Adipocyte (in vitro differentiated cells): Measurements from ENCODE around the gene BIVM.
"Not testable (repeated sequence)": the region's sequence is repeated elsewhere in the genome, so short reads cannot be mapped to it uniquely, and the experiment has no call there.

ENCODE experiments used
- DNase-seq: peaks from one replicate; pipeline ENCODE4 v3.0.0-alpha.2; 2015; ENCODE audit warnings: low read depth
- H3K27me3 ChIP-seq: replicated peaks from 2 replicates; pipeline ENCODE4 v1.7.0; 2013; ENCODE audit warnings: mild to moderate bottlenecking, low read length, moderate library complexity; ENCODE audit not compliant: control insufficient read depth, insufficient read depth
- H3K36me3 ChIP-seq: 2 replicates; pipeline ENCODE4 v1.7.0; 2013; ENCODE audit warnings: low read length, mild to moderate bottlenecking, moderate library complexity; ENCODE audit not compliant: control insufficient read depth, insufficient read depth, severe bottlenecking
- H3K4me1 ChIP-seq: 2 replicates; pipeline ENCODE4 v1.7.0; 2013; ENCODE audit warnings: mild to moderate bottlenecking, low read length, moderate library complexity; ENCODE audit not compliant: control insufficient read depth, insufficient read depth
- H3K4me3 ChIP-seq: 2 replicates; pipeline ENCODE4 v1.7.0; 2013; ENCODE audit warnings: mild to moderate bottlenecking, low read length, moderate library complexity
- H3K9ac ChIP-seq: 2 replicates; pipeline ENCODE4 v1.7.0; 2013; ENCODE audit warnings: mild to moderate bottlenecking, low read length, moderate library complexity
- H3K9me3 ChIP-seq: 2 replicates; pipeline ENCODE4 v1.7.0; 2013; ENCODE audit warnings: mild to moderate bottlenecking, low read length, moderate library complexity; ENCODE audit not compliant: control insufficient read depth

Gene BIVM

DNA sequence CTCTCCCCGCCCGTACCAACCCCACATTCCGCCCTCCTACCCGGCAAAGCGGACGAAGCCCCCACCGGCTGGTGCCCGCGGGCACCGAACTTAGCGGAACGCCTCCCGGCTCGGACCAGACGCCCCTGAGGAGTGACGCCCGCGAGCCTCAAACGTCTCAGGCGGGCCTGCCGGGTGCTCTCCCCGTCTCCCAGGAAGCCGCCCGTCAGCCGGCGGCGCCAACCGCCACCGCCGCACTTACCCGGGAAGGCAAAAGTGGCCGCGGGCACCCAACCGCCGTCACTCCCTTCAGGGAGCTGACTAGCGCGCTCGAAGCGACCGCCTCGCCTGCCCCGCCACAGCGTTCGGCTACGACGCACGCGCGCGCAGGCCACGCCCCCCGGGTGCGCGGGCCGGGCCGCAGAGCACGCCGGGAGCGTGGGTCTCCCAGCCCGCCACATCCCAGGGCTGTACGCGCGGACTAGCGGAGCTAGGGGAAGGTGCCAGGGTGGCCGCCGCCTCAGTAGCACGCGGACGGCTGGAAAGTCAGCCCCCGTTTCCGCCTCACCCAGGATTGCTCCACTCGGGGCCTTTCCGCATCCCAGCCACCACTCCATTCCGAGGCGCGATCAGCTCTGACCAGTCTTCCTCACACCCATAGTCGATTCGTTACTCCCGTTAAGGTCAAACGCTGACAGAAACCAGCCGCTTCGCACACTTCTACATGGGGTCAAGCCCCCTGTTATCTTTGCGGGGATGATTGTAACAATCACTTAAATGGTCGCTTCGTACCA lies 25.3 kb upstream of the BIVM start, which contains the start of gene TEX30:
TSS of gene TEX30 (minus strand) at position 346 of the 773 bp plus-strand sequence. CDS start 3,760 bp downstream, outside the sequence.
- peak within 1 kb of the TSS; percentile 94 for H3K9ac ChIP-seq

DNA sequence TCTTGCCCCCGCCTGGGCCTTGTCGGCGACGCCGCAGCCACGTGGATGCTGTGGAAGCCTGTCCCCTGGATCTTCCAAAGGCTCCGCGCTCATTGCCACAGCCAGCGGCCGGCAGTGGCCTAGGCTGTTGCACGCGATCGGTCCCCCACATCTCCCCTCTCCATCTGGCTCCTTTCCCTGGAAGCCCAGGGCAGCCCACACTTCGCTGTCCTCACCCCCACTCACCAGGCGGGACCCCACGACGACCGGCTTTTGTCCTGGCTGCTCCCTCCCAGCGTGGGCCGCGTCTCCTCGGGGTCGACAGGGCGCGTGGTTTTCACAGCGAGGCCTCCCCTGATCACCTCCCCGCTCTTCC lies 24.7 kb upstream of the BIVM start:
- Histone ChIP-seq H3K27me3 (no peaks in the 10 kb centered on the region), H3K9me3 (no peaks in the 10 kb centered on the region), H3K36me3 (no peaks in the 10 kb centered on the region), H3K9ac (peak overlapping the region; percentile 94), H3K4me3 (peak overlapping the region; percentile 86), H3K4me1 (peaks cover 4% of the 10 kb centered on the region)
- DNase-seq: no peak

More for the DNA sequence above, 25.3 kb upstream of the BIVM start, which contains the start of gene TEX30:
- peak; percentile 94 for DNase-seq
- no peaks in the 10 kb centered on the region for H3K9me3 ChIP-seq
- no peaks in the 10 kb centered on the region for H3K36me3 ChIP-seq
- peak within 1 kb of the TSS; percentile 86 for H3K4me3 ChIP-seq
- peaks cover 4% of the 10 kb centered on the region for H3K4me1 ChIP-seq
- no peaks in the 10 kb centered on the region for H3K27me3 ChIP-seq

DNA sequence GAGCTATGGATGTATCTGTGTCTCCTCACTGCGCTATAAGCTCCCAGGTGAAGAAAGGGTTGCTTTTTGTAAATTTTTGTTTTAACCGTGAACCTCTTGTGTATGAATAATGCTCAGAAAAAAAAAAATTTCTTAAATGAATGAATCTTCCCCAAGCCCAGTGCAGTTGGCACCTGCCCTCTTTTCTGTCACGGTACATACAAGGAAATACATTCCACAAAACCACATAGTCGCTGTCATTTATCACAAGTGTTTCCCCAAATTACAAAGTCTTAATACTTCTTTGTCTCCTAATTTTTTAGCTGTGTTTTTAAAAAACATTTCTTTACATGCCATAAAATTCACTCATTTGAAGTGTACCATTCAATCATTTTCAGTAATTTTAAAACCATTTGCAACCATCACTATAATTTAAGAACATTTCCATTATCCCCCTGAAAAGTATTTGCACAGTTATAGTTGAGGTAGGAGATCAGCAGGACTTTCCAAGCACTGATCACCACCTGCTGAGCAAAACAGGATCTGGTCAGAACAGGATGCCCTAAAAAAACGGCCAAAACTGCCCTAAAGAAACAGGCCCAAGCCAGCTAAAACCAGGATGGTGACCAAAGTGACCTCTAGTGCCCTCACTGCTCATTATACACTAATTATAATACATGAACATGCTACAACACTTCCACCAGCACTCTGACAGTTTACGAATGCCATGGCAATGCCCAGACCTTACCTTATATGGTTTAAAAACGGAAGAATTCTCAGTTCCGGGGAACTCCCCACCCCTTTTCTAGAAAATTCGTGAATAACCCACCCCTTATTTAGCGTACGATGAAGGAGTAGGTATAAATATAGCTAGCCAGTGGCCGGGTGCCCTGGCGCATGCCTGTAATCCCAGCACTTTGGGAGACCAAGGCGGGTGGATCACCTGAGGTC lies 24.1 kb upstream of the BIVM start:
- H3K4me3 ChIP-seq: no peak overlapping the region
- no peak for DNase-seq
- no peaks in the 10 kb centered on the region for H3K36me3 ChIP-seq
- no peaks in the 10 kb centered on the region for H3K27me3 ChIP-seq
- no peaks in the 10 kb centered on the region for H3K9me3 ChIP-seq
- no peak overlapping the region for H3K9ac ChIP-seq
- H3K4me1 ChIP-seq: peaks cover 4% of the 10 kb centered on the region

DNA sequence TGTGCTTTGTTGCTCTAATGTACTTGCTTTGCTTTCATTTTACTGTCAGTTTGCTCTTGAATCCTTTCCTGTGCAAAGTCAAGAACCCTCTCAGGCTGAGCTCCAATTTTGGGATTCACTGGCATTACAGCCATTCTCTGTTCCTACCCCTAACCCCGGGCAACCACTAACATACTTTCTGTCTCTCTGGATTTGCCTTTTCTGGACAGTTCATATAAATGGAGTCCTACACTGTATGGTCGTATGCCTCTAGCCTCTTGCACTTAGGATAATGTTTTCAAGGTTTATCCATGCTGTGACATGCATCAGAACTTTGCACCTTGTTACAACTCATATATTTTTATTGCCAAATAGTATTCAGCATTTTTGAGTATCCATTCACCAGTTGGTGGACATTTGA lies 22.6 kb upstream of the BIVM start:
- H3K4me1 ChIP-seq: peaks cover 4% of the 10 kb centered on the region
- H3K4me3 ChIP-seq: no peak overlapping the region
- H3K27me3 ChIP-seq: no peaks in the 10 kb centered on the region
- no peaks in the 10 kb centered on the region for H3K36me3 ChIP-seq
- H3K9me3 ChIP-seq: no peaks in the 10 kb centered on the region
- H3K9ac ChIP-seq: no peak overlapping the region
- no peak for DNase-seq

DNA sequence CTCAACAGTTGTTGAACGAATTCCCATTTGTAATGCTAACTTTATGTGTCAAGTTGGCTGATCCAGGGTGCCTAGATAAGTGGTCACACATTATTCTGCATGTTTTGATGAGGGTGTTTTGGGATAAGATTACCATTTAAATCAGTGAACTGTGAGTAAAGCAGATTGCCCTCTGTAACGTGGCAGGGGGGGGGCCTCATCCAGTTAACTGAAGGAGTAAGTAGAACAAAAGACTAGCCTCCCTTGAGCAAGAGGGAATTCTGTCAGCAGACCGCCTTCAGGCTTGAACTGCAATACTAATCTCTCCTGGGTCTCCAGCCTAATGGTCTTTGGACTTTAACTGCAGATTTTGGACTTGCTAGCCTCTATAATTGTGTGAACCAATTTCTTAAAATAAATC lies 21.2 kb upstream of the BIVM start:
- Histone ChIP-seq H3K4me3 (no peak overlapping the region), H3K4me1 (peaks cover 4% of the 10 kb centered on the region), H3K9ac (no peak overlapping the region), H3K27me3 (no peaks in the 10 kb centered on the region), H3K36me3 (no peaks in the 10 kb centered on the region), H3K9me3 (no peaks in the 10 kb centered on the region)
- DNase-seq: no peak

DNA sequence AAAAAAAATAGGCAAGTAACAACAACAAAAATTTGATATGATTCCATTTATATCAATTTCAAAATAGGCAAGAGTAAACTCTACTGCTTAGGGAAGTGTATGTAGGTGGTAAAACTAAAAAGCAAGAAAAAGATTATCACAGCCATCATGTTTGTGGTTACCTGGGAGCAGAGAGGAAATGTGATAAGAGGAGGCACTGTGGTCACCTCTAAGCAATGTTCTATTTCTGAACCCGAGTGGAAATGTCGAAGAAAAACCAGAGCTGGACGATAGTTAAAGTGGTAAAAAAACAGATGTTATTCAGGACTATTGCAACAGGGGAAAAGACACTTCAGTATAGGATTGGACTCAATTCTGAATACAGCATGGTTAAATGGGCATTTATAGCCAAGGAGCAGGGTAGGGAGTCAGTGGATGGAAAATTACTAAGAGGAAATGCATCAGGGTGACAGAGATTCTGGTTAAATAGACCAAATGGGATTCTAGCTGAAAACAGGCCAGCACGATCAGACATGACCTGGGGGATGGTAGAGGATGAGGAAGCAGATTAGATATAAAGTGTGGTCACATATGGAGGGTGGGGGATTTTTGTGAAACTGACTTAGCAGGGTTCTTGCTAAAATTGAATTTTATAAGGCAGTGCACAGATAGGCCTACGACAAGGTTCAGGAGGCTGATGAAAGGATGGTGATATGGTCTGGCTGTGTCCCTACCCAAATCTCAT lies 19.3 kb upstream of the BIVM start:
- Histone ChIP-seq H3K9me3 (no peaks in the 10 kb centered on the region), H3K36me3 (no peaks in the 10 kb centered on the region), H3K4me3 (no peak overlapping the region), H3K27me3 (no peaks in the 10 kb centered on the region), H3K9ac (no peak overlapping the region), H3K4me1 (no peaks in the 10 kb centered on the region)
- no peak for DNase-seq

DNA sequence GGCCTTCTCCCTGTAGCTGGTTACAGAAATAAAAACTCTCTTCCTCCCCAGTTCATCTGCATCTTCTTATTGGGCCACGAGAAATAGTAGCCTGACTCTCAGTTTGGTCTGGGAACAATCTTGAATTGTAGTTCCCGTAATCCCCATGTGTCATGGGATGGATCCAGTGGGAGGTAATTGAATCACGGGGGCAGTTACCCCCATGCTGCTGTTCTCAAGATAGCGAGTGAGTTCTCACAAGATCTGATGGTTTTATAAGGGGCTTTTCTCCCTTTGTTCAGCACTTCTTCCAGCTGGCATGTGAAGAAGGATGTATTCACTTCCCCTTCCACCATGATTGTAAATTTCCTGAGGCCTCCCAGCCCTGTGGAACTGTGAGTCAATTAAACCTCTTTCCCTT lies 18.3 kb upstream of the BIVM start:
- not testable (repeated sequence) for H3K9me3 ChIP-seq, H3K9ac ChIP-seq, H3K36me3 ChIP-seq, H3K4me1 ChIP-seq, DNase-seq, H3K4me3 ChIP-seq, H3K27me3 ChIP-seq

DNA sequence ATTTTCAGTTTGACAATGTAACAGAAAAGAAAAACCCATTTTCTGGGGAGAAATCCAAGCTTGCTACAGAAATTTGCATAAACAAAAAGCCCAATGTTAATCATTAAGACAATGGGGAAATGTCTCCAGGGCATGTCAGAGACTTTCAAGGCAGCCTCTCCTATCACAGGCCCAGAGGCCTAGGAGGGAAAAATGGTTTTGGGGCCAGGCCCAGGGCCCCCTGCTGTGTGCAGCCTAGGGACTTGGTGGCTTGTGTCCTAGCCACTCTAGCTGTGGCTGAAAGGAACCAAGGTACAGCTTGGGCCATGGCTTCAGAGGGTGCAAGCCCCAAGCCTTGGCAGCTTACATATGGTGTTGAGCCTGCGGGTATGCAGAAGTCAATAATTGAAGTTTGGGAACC lies 17.3 kb upstream of the BIVM start:
- Histone ChIP-seq H3K4me1 (no peaks in the 10 kb centered on the region), H3K4me3 (no peak overlapping the region)
- no peak for DNase-seq

DNA sequence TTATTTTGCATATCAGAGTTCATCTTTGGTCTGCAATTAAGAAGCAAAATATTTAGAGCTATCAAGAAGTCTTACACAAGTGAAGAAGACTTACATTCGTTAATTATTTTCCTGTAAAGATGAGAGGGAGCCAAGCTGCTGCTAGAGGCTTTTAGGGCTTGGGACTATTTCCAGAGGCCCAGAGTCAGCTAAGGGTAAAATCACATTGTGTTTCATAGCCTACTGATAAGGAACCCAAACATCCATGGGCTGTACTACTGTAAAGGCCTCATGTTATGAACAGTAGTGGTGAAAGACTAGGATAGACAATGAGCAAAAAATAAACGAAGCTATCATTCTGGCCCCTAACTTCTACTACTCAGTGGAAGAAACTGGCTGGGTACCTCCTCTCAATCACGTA lies 14.4 kb upstream of the BIVM start:
- Histone ChIP-seq H3K9ac (no peak overlapping the region), H3K4me3 (no peak overlapping the region), H3K9me3 (no peaks in the 10 kb centered on the region), H3K4me1 (no peaks in the 10 kb centered on the region), H3K36me3 (peaks cover 4% of the 10 kb centered on the region), H3K27me3 (no peaks in the 10 kb centered on the region)
- no peak for DNase-seq

More for the DNA sequence above, 17.3 kb upstream of the BIVM start:
- Histone ChIP-seq H3K36me3 (no peaks in the 10 kb centered on the region), H3K9ac (no peak overlapping the region), H3K27me3 (no peaks in the 10 kb centered on the region), H3K9me3 (no peaks in the 10 kb centered on the region)

DNA sequence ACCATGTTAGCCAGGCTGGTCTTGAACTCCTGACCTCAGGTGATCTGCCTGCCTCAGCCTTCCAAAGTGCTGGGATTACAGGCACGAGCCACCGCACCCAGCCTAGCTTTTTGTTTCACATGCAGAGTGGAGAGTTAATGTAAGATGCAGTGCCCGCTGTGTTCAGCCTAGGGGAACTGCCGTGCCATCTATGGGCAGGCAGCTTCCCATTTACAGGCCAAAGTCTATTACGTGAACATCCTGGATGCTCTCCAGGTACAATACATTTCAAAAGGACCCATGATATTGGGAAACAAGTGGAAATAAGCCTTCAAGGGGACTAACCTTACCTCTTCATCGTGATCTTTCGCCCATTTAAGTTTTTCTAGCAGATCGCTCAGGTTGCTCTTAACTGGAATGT lies 10.2 kb upstream of the BIVM start:
- no peak for DNase-seq
- Histone ChIP-seq H3K9me3 (no peaks in the 10 kb centered on the region), H3K4me1 (no peaks in the 10 kb centered on the region), H3K27me3 (no peaks in the 10 kb centered on the region), H3K36me3 (peaks cover 11% of the 10 kb centered on the region), H3K4me3 (no peak overlapping the region), H3K9ac (no peak overlapping the region)

DNA sequence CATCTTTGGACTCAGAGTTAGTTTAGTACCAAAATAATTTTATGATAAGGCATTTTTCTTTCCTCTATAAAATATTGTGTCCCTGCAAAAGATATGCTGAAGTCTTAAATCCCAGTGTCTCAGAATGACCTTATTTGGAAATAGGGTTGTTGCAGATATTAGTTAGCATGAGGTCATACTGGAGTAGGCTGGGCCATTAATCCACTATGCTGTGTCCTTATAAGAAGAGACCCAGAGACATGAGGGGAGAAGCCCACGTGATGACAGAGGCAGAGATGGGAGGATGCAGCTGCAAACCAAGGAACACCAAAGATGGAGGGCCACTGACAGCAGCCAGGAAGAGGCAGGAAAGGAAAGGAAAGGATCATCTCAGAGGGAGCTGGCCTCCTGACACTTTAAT lies 6.5 kb upstream of the BIVM start:
- H3K9ac ChIP-seq: no peak overlapping the region
- H3K4me1 ChIP-seq: no peaks in the 10 kb centered on the region
- H3K27me3 ChIP-seq: no peaks in the 10 kb centered on the region
- H3K36me3 ChIP-seq: peaks cover 11% of the 10 kb centered on the region
- no peak overlapping the region for H3K4me3 ChIP-seq
- H3K9me3 ChIP-seq: no peaks in the 10 kb centered on the region
- DNase-seq: no peak
